ENCODE measurements around the gene ADK.
"Not testable (repeated sequence)": the region's sequence is repeated elsewhere in the genome, so short reads cannot be mapped to it uniquely, and the experiment has no call there.

Gene ADK

GRCh38 chr10:74297389-74298080 is 146.5 kb downstream of the ADK start:
- DNase-seq (ENCODE audit: low read depth), result peak; percentile 77
- TF ChIP-seq, protein P1, sequence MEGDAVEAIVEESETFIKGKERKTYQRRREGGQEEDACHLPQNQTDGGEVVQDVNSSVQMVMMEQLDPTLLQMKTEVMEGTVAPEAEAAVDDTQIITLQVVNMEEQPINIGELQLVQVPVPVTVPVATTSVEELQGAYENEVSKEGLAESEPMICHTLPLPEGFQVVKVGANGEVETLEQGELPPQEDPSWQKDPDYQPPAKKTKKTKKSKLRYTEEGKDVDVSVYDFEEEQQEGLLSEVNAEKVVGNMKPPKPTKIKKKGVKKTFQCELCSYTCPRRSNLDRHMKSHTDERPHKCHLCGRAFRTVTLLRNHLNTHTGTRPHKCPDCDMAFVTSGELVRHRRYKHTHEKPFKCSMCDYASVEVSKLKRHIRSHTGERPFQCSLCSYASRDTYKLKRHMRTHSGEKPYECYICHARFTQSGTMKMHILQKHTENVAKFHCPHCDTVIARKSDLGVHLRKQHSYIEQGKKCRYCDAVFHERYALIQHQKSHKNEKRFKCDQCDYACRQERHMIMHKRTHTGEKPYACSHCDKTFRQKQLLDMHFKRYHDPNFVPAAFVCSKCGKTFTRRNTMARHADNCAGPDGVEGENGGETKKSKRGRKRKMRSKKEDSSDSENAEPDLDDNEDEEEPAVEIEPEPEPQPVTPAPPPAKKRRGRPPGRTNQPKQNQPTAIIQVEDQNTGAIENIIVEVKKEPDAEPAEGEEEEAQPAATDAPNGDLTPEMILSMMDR (conservative IDR thresholded peaks at IDR 0.05; ENCODE audit: low read length), result no peak

GRCh38 chr10:74300074-74300621 is 149.1 kb downstream of the ADK start:
- not testable (repeated sequence) for DNase-seq (ENCODE audit: low read depth)

More at GRCh38 chr10:74297389-74298080, 146.5 kb downstream of the ADK start:
- no peak overlapping the region for H3K4me3 ChIP-seq (ENCODE audit: low read length)

DNA sequence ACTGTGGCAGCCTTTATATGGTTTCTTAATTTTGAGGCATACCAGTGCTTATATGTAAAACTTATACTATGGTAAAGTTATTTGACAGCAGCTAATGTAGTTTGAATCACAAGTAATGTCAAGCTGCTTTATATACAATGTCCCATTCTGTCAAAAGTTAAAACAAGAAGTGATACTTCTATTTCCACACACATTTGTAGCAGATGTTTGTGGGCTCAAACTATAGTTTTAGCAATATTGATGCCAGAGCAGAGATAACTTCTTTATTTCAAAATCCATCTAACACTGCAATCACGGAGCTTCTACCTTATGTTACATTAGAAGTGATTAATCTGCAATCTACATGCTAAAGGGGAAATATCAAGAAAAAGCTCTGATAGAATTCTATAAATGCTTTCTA is 149.6 kb downstream of the ADK start:
- DNase-seq (ENCODE audit: low read depth), result no peak
- TF ChIP-seq, protein P1 (conservative IDR thresholded peaks at IDR 0.05; ENCODE audit: low read length), result no peak

More at GRCh38 chr10:74300074-74300621, 149.1 kb downstream of the ADK start:
- H3K4me3 ChIP-seq (ENCODE audit: low read length), result not testable (repeated sequence)

DNA sequence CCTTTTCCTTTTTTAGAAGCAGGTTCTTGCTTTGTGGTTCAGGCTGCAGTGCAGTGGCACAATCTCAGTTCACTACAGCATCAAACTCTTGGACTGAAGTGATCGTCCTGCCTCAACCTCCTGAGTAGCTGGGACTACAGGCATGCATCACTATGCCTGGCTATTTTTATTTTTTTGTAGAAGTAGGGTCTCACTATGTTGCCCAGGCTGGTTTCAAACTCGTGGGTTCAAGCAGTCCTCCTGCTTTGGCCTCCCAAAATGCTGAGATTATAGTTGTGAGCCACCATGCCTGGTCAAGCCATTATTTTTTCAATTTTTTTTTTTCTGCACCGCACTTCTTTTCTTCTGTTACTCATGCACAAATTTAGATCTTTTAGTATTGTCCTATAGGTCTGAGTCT is 154.7 kb downstream of the ADK start:
- H3K4me3 ChIP-seq (ENCODE audit: low read length), result no peak overlapping the region
- DNase-seq (ENCODE audit: low read depth), result no peak
- TF ChIP-seq, protein P1 (conservative IDR thresholded peaks at IDR 0.05; ENCODE audit: low read length), result no peak

More for the DNA sequence above, 149.6 kb downstream of the ADK start:
- H3K4me3 ChIP-seq (ENCODE audit: low read length), result no peak overlapping the region

GRCh38 chr10:74306227-74306982 is 155.4 kb downstream of the ADK start:
- DNase-seq (ENCODE audit: low read depth), result no peak
- TF ChIP-seq, protein P1 (conservative IDR thresholded peaks at IDR 0.05; ENCODE audit: low read length), result no peak
- H3K4me3 ChIP-seq (ENCODE audit: low read length), result no peak overlapping the region

DNA sequence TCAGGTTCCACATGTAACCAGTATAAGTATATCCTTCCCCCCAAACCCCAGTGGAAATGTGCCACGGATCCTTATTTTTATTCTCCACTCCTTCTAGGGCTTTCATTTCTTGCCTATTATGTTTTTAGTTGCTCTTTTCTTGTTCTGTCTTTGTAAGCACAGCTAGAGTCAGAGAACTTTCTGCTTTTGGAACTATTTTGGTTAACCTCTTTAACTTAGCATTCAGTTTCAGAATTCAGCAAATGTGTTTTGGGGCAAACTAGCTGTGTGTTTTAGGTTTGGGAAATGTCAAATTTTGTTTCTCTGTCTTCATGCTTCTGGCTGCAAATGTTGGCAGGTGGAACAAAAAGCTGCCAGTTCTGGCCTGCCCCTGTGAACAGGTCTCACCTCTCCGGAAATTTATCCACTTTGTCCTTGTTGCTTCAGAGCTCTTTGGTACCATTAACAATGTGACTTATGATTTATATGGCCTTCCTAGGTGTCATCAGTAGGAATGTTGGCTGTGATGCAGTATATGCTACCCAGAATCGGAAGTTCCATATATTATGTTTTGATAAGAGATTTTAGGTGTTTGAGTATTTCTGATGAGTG is 156.1 kb downstream of the ADK start:
- TF ChIP-seq, protein P1 (conservative IDR thresholded peaks at IDR 0.05; ENCODE audit: low read length), result no peak
- DNase-seq (ENCODE audit: low read depth), result no peak
- no peak overlapping the region for H3K4me3 ChIP-seq (ENCODE audit: low read length)

DNA sequence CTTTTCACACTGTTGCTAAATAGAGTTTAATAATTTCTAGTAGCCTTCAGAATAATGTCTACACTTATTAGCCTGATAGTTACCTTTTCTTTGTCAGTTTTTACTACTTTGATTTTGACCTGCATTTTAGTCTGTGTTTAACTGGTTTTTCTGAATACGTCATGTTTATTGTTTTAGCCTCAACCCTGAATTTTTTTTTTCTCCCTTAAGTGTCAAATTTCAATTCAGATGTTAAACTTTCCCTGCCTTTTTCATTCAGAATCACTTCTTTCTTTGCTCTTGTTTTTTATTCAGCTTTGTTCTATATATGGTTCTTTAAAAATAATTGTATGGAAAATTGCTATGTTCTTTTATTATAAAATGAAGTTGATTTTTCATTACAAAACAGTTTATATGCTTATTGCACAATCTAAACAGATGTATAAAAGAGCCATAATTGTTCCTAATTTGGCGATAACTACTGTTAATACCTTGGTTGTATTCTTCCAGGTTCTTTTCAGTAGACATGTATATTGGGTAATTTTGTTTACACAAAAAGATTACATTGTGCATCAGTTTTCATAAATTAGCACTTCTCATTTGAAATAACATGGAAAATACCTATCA is 159.7 kb downstream of the ADK start:
- no peak for DNase-seq (ENCODE audit: low read depth)

More for the DNA sequence above, 159.7 kb downstream of the ADK start:
- TF ChIP-seq, protein P1 (conservative IDR thresholded peaks at IDR 0.05; ENCODE audit: low read length), result no peak
- H3K4me3 ChIP-seq (ENCODE audit: low read length), result no peak overlapping the region

Measured in AG10803 (cell line).